Lower leg skin (tissue), 3 donors: ENCODE results near the gene PAQR4.

Source experiments
- CTCF ChIP-seq, 3 donors: fragments of 450-650 bp; IDR thresholded peaks; one replicate each; pipeline ENCODE4 v1.5.1; 2016; ENCODE audit warnings: antibody characterized with exemption in 3 of 3, mild to moderate bottlenecking in 3 of 3, moderate library complexity in 2 of 3
- POLR2A ChIP-seq, 2 donors: fragments of 450-650 bp; IDR thresholded peaks; one replicate each; pipeline ENCODE4 v1.6.1; 2016 to 2017; ENCODE audit warnings: antibody characterized with exemption in 2 of 2, mild to moderate bottlenecking in 1 of 2, moderate library complexity in 1 of 2

GRCh38 chr16:2963074-2963722 lies 6.0 kb upstream of the PAQR4 start:
- TF ChIP-seq CTCF (IDR thresholded peaks at IDR 0.05) (no peak), POLR2A (IDR thresholded peaks at IDR 0.05) (no peak)
